GM13977 (cell line): ENCODE data around the gene CNOT1.

Experiments used
- DNase-seq: peaks from one replicate; pipeline ENCODE4 v3.0.0; 2012; ENCODE audit warnings: low spot score
- in situ Hi-C: fragments of 300-500 bp; cut with MboI; formaldehyde crosslinking; loops from one replicate; pipeline ENCODE4 v1.12.0; 2022; ENCODE audit warnings: low sequenced_read_pairs, low pct_unique_long_range_greater_than_20kb, mixed read lengths, inconsistent platforms; ENCODE audit not compliant: unreplicated experiment
- TF ChIP-seq, protein P1 (sequence below): IDR thresholded peaks from 2 replicates; pipeline ENCODE4 v1.5.1; 2012; ENCODE audit warnings: mild to moderate bottlenecking, control low read depth; ENCODE audit not compliant: insufficient read depth; ENCODE audit errors: extremely low read depth, missing control alignments

CNOT1 gene

DNA sequence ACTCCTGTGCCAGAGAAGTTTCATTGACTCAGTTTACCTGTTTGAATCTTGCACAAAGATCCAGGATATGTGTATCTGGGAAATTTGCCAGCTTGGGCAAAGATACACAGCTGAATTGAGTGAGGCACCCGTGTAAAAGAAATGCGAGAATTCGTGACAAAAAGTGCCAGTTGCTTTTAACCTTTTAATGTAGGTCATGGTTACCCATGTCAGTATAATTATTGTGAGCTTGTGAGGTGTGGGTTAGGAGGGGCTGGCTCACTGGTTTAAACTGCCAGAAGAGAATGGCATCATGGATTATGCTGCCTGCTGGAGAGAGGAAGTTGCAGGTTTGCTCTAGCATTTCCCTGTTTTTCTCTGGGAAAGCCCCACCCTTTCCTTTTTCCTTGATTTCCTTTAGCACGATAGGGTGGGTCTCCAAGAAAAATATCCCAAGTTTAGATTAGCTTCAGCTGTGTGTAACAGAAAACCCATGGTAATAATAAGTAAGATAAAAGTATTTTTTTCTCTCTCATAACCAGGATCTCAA, 154.5 kb downstream of the CNOT1 start:
- in situ Hi-C loops = no loop called here
- no peak for DNase-seq
- TF ChIP-seq, protein P1, sequence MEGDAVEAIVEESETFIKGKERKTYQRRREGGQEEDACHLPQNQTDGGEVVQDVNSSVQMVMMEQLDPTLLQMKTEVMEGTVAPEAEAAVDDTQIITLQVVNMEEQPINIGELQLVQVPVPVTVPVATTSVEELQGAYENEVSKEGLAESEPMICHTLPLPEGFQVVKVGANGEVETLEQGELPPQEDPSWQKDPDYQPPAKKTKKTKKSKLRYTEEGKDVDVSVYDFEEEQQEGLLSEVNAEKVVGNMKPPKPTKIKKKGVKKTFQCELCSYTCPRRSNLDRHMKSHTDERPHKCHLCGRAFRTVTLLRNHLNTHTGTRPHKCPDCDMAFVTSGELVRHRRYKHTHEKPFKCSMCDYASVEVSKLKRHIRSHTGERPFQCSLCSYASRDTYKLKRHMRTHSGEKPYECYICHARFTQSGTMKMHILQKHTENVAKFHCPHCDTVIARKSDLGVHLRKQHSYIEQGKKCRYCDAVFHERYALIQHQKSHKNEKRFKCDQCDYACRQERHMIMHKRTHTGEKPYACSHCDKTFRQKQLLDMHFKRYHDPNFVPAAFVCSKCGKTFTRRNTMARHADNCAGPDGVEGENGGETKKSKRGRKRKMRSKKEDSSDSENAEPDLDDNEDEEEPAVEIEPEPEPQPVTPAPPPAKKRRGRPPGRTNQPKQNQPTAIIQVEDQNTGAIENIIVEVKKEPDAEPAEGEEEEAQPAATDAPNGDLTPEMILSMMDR = no peak

DNA sequence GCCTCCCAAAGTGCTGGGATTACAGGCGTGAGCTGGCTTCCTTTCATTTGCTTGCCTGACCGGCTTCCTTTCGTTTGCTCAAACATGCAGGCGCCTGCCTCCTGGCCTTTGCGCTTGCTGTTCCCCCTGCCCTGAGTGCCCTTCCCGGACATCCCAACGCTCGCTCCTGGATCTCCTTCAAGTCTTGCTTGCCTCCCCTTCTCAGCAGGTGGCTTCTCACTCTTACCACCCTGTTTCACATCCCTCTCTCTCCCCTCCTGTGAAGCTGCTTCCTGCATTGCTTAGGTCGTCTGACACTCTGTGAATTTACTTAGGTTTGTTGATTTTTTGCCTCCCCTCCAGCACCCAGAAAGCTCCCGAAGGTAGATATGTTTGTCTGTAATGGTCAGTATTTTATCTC, 155.3 kb downstream of the CNOT1 start:
- no peak for DNase-seq
- in situ Hi-C loops = no loop called here
- TF ChIP-seq, protein P1 = no peak

DNA sequence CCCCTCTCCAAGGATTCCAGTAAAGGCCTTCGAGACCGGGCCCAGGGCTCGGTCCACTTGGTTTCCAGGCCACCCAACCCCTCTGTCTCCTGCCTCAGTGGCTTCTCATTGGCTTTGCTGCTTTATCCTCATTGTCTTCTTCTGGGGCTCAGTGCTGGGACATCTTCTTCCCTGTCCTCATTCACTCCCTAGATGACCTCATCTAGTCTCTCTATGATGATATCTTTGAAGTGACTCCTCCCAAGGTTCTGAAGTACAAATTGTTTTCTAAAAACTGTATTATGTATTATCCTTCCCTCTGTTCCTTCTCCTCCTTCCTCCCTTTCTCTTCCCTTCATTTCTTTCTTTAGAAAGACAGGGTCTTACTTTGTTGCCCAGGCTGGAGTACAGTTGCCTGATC, 156.8 kb downstream of the CNOT1 start:
- TF ChIP-seq, protein P1 = no peak
- no peak for DNase-seq
- in situ Hi-C loops = no loop called here

DNA sequence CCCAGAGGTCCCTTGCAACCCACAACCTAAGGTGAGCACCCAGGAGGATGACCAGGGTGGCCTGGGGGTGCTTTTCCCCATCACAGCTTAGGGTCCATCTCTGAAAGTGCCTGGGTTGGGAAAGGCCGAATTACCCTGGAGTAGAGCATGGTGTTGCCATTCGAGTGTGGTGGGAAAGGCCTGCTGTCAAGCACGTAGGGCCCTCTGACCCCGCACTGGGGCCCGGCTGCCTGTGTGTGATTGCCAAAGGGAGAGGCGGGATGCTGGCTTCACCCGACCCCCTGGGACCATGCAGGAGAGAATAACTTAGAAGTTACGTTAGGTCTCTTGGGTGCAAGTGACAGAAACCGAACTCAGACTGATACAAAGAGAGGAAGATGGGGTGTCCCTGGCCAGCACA, 157.4 kb downstream of the CNOT1 start:
- in situ Hi-C loops = no loop called here
- TF ChIP-seq, protein P1 = no peak
- DNase-seq = no peak

DNA sequence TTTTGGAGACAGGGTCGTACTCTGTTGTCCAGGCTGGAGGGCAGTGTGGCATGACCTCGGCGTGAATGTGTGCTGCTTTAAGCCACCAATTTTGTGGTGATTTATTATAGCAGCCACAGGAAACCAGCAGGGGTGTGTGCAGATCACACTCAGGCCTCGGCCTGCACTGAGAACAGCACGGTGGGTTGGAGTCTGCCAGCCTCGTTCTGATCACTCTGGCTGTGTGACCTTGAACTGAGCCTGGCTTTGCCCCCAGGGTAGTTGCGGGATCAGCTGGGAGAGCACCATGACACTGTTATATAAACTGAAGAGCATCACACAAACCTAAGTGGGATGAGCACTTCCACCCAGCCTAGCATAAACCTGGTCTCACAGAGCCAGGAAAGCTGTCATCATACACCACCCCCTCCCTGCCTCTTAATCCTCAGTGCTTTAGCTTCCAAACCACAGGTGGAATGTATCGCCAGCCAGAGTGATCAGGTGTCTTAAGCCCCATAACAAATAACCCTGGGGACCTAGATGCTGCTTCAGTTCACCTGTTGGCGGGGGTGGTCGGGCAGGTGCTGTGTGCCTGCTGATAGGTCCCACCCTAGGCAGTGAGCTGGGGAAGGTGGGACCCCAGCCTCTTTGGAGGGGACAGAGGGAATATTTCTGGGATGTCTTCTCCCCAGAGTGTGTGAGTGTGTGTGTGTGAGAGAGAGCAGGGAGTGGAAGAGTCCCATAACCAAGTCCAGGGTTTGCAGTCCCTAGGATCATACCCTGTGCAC, 158.2 kb downstream of the CNOT1 start:
- DNase-seq = no peak
- TF ChIP-seq, protein P1 = no peak
- in situ Hi-C loops = no loop called here
